T-helper 1 cell treated with Interleukin-12 subunit alpha and Interleukin-12 subunit beta and Interleukin-4 antibody, amounts not matched to agents 30 μg/mL and 1 μg/mL, for 36 hours (primary cell): ENCODE measurements around the gene TBL3.
A peak's percentile ranks its signal among the peaks of the same experiment; 100 is the strongest.
"Not testable (repeated sequence)": the region's sequence is repeated elsewhere in the genome, so short reads cannot be mapped to it uniquely, and the experiment has no call there.

Source experiments
- H3K27ac Mint-ChIP-seq: one replicate; pipeline ENCODE4 v1.8.0; 2021; ENCODE audit warnings: mild to moderate bottlenecking, mixed read lengths
- H3K27me3 Mint-ChIP-seq: one replicate; pipeline ENCODE4 v1.8.0; 2021; ENCODE audit warnings: low read depth, mixed read lengths
- H3K36me3 Mint-ChIP-seq: one replicate; pipeline ENCODE4 v1.8.0; 2021; ENCODE audit warnings: low read depth, mixed read lengths
- H3K4me1 Mint-ChIP-seq: one replicate; pipeline ENCODE4 v1.8.0; 2021; ENCODE audit warnings: low read depth, mixed read lengths
- H3K4me3 Mint-ChIP-seq: one replicate; pipeline ENCODE4 v1.8.0; 2021; ENCODE audit warnings: mild to moderate bottlenecking, moderate library complexity, mixed read lengths
- H3K9me3 Mint-ChIP-seq: one replicate; pipeline ENCODE4 v1.8.0; 2021; ENCODE audit warnings: mixed read lengths

TBL3 gene

DNA sequence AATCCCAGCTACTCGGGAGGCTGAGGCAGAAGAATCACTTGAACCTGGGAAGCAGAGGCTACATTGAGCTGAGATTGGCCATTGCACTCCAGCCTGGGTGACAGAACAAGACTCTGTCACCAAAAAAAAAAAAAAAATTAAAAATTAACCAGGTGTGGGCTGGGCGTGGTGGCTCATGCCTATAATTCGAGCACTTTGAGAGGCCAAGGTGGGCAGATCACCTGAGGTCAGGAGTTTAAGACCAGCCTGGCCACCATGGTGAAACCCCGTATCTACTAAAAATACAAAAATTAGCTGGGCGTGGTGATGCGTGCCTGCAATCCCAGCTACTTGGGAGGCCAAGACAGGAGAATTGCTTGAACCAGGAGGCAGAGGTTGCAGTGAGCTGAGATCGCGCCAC is 32.0 kb upstream of the TBL3 start:
- not testable (repeated sequence) for H3K27ac Mint-ChIP-seq, H3K27me3 Mint-ChIP-seq

DNA sequence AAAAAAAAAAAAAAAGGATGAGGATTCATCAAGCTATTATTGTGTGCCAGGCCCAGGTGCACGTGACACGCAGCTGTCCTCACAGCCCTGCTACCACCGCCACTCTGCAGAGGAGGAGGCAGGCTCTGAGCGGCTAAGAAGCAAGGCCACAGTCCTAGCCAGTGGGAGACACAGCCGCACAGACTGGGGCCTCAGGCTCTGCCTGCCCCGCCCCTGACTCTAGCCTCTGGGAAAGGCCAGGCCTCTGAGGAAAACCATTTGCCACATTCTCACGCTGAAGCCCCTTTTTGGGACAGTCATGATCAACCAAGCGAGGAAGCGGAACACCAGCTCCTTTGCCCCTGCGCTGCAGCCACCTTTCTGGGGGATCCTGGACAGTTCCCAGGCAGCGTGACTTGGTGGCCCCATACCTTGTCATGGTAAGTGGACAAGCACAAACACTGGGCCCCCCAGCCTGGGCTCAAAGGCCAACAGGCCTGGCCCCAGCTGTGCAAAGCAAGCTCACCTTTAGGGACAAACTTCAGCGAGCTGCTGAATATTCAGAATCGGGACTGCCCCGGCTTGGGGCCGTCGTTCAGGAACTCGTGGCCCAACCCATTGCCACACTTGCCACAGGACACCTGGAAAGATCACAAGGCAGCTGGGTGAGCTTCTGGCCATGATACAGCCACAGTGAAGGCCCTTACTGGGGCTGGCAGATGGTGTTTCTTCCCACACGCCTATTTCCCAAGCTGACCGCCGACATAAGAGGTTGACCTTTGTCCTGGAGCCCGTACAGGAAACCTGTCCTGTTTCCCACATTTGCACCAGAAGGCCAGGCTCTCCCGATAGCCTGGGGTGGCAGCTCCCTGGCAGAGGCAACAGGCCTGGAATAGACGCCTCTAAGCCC is 31.3 kb upstream of the TBL3 start:
- no peak overlapping the region for H3K4me3 Mint-ChIP-seq
- peaks cover 7% of the 10 kb centered on the region for H3K36me3 Mint-ChIP-seq
- no peaks in the 10 kb centered on the region for H3K9me3 Mint-ChIP-seq
- H3K27ac Mint-ChIP-seq = no peak overlapping the region
- peaks cover 17% of the 10 kb centered on the region for H3K4me1 Mint-ChIP-seq
- H3K27me3 Mint-ChIP-seq = no peaks in the 10 kb centered on the region

More for the DNA sequence above, 32.0 kb upstream of the TBL3 start:
- H3K36me3 Mint-ChIP-seq, H3K9me3 Mint-ChIP-seq, H3K4me3 Mint-ChIP-seq: not testable (repeated sequence)
- H3K4me1 Mint-ChIP-seq = peaks cover 17% of the 10 kb centered on the region

DNA sequence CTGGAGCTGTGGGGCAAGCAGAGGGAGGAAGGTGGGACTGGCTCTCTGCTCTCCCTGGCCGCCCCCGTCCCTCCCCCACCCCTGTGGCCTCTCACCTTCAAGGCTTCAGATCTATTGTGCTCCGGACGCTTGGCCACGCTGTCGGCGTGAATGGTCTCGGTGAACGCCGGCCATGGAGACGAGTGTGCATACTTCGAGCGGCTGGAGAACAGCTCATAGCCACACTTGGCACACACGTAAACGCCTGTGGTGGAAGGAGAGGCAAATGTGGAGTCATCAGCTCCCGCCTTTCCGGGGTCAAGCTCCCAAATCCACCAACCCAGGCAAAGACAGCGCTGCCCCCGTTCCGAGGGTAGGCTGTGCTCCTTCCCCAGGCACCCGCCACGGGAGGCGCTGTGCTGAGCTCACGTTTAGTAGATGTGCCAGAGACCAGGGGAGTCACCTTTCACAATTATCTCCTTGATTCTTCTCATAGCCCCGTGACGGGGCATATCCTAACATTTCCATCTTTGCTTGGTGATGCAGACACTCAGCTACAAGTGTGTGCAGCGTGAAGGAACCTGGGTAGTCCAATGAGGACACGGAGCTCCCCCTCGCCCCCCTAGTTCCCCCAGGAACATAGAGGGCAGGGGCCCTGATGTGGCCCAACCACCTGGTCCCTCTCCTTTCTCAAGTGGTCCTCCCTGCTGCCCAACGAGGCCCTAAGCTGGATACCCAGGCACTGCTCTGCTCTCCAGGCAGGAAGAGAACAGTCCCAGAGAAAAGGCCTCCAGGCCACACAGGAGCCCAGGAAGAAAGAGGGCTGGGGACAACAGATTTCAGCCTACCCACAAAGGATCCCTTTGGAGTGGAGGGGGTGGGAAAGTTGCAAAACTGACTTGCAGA is 30.4 kb upstream of the TBL3 start:
- peaks cover 7% of the 10 kb centered on the region for H3K36me3 Mint-ChIP-seq
- peak overlapping the region; percentile 84 for H3K4me3 Mint-ChIP-seq
- H3K27ac Mint-ChIP-seq = no peak overlapping the region
- H3K9me3 Mint-ChIP-seq = no peaks in the 10 kb centered on the region
- peaks cover 17% of the 10 kb centered on the region for H3K4me1 Mint-ChIP-seq
- no peaks in the 10 kb centered on the region for H3K27me3 Mint-ChIP-seq

DNA sequence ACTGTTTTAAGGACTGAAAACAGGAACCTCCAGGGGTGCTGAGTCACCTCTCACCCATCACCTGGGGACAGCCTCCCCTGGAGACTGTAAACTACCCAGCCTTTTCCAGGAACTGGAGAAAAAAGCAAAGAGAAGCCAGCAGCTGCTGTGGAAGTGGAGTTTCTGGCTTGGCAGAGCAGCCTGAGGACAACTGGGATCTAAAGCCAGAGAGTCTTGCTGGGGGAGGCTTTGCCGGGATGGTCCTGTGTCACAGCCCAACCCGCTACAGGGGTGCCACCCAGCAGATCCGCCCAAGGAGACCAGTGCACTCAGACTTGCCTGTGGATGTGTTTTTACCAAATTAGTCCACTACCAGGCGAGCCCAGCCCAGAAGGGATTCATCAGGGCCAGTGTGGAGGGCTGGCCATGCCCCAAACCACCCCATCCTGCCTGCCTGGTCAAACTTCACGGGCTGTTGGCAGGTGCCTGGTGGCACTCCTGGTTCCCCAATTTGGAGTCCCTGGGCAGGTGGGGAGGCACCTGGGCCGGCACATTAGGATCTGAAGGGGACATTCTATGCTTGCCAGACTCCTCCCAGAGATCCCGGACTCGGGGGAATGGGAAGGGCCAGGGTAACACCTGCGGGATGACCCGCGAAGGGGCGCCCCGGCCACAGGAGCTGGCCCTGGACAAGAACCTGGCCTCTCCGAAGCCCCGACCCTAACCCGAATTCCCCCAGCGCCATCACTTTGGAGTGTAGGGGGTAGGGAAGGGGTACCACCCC is 29.6 kb upstream of the TBL3 start:
- H3K4me1 Mint-ChIP-seq = peaks cover 17% of the 10 kb centered on the region
- peaks cover 7% of the 10 kb centered on the region for H3K36me3 Mint-ChIP-seq
- H3K4me3 Mint-ChIP-seq = peak overlapping the region; percentile 84
- H3K27ac Mint-ChIP-seq = peak overlapping the region; percentile 80
- H3K27me3 Mint-ChIP-seq = no peaks in the 10 kb centered on the region
- H3K9me3 Mint-ChIP-seq = no peaks in the 10 kb centered on the region

DNA sequence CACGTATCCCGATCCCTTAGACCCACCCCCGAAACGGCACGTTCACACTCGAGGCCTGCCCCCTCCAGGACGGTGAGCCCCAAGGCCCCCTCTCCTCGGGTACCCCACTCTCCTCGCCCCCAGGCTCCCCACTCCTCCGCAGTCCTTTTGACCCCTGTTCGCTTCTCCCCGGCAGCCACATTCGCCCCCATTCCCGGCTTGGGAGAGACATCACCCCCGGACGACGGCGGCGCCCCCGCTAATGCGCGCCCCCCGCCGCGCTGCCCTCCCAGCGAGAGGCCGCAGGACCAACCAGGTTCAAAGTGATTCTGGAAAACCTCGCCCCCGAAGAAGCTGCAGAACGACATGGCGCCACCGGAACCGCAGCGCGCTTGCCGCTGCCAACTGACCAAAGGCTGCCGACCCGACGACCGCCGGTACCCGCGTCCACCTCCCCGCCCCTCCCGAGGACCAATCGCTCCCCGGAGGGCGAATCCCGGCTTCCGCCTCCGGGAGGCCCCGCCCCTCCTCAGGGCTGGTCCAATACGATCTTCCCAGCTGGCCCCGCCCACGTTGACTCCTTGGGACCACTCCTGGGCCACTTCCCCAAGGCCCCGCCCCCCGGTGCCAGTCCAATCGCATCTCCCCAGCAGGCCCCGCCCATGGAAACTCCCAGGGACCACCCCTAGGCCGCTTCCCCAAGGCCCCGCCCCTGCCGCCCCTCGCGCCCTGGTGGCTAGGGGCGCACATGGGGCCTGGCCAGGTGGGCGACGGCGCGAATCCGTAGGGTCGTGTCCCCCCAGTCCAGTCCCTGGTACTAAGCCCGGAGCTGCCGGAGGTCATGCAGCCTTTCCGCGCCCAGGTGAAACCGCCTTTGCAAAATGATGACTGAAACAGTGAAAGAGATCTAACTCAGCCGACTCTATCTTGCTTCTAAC is 28.8 kb upstream of the TBL3 start, which contains the start of gene MSRB1:
Gene MSRB1, minus strand, starts transcription at position 390 of the 917 bp plus-strand sequence. Its CDS starts 43 bp downstream, at position 347.
- H3K4me3 Mint-ChIP-seq = peak within 1 kb of the TSS; percentile 84
- H3K27me3 Mint-ChIP-seq = no peaks in the 10 kb centered on the region
- peaks cover 17% of the 10 kb centered on the region for H3K4me1 Mint-ChIP-seq
- no peaks in the 10 kb centered on the region for H3K9me3 Mint-ChIP-seq
- peaks cover 5% of the 10 kb centered on the region for H3K36me3 Mint-ChIP-seq
- peak within 1 kb of the TSS; percentile 80 for H3K27ac Mint-ChIP-seq

DNA sequence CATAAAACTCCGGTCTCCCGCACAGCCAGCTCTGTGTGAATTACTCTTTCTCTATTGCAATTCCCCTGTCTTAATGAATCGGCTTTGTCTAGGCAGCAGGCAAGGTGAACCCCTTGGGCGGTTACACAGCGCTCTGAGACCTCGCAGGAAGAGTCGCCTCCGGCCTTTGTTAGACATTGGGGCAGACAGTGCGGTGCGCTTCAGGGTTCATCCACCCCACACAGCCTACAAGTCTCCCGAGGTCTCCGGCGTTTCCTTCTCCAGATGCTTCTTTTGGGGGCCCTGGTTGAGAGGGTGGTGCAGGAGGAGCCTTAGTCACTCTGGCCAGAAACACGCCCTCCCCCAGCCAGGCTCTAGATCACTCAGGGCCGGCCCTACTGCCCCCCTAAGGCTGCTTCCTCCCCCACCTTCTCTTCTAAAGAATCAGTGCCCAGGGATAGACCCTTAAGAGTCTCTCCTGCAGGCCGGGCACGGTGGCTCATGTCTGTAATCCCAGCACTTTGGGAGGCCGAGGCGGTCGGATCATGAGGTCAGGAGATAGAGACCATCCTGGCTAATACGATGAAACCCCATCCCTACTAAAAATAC is 27.1 kb upstream of the TBL3 start:
- Mint-ChIP-seq H3K27ac (peak overlapping the region; percentile 80), H3K4me1 (peaks cover 17% of the 10 kb centered on the region), H3K9me3 (no peaks in the 10 kb centered on the region), H3K36me3 (peaks cover 1% of the 10 kb centered on the region), H3K4me3 (peak overlapping the region; percentile 84), H3K27me3 (no peaks in the 10 kb centered on the region)

DNA sequence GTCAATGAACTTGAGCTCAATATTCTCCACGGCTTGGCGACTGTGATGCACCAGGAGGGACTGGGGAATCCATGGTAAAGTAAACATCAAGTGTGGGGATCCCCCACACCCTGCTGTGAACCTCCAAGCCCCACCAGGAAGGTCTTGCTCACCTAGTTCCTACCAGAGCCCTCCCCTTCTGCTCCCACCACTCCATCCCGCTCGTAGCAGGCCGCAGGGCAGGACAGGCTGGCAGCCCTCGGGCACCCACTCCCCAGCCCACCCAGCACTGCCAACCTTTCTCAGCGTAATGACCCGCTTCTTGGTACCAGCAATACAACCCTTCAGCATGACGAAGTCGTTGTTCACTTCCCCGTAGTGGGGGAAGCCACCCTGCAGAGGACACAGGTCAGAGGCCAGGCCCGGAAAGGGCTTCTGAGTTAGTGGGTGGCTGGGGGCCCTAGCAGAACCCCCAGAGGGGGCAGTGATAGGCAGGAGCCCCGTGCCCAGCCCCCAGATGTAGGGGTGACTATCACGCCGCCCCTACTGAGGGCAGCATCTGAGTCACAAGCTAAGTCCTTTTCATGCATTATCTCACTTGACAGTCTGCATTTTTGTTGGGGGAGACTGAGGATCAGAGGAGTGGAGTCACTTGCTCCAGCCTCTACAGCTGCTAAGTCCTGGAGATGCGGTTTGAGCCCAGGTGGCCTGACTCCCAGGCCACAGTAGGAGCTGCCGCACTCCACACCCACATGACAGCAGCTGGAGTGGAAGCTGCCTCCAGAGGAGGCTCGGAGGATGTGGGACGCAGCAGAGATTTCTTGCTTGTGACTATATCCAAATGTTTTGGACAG is 26.1 kb upstream of the TBL3 start:
- H3K36me3 Mint-ChIP-seq = peaks cover 1% of the 10 kb centered on the region
- H3K9me3 Mint-ChIP-seq = no peaks in the 10 kb centered on the region
- H3K4me1 Mint-ChIP-seq = peaks cover 17% of the 10 kb centered on the region
- no peaks in the 10 kb centered on the region for H3K27me3 Mint-ChIP-seq
- H3K27ac Mint-ChIP-seq = no peak overlapping the region
- no peak overlapping the region for H3K4me3 Mint-ChIP-seq

DNA sequence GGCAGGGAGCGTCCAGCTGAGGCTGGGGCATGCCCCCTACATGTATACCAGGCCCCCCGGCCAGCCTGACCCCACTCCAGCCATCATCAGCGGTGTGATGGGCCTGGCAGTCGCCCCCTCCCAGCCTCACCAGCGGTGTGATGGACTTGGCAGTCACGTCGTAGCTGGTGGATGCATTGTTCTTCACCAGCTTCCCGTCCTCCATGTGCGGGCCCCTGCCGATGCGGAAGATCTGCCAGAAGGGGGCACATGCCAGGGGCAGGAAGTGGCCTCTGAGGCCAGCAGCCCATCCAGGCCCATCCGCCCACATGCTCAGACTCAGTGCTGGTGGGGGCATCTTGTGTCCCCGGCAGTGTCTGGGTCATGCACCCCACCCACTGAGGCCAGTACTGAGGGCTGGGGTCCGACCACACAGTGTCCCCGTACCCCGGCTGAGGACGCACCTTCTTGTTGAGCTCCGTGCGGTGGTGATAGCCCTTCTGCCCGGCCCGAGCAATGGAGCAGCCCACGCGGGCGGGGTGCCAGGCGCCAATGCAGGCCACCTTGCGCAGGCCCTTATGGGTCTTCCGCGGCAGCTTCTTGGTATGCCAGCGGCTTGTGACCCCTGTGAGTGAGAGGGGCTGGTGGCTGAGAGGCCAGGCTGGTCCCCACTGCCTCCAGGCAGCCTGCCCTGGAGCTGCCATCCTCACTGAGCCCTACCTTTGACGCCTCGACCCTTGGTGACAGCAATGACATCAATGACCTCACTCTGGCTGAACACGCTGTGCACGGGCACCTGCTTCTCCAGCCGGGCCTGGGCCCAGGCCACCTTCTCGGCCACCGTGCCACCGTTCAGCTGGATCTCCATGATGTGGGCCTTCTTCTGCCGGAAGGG is 25.1 kb upstream of the TBL3 start:
- Mint-ChIP-seq H3K36me3 (no peaks in the 10 kb centered on the region), H3K4me1 (peaks cover 11% of the 10 kb centered on the region)

DNA sequence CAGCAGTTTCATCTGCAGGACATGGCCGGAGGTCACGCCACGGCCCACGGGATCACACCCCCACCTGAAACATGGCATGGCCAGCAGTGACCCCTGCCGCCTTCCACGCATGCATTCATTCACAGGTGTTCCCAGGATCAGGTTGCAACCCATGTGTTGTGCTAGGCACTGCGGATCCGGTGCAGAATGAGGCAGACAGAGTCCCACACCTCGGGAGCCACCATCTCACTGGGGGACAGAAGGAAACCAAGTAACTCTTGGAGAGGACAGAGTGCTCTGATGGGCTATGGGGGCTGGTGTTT is 24.5 kb upstream of the TBL3 start:
- Mint-ChIP-seq H3K9me3 (no peaks in the 10 kb centered on the region), H3K27ac (no peak overlapping the region), H3K27me3 (peaks cover 2% of the 10 kb centered on the region), H3K36me3 (no peaks in the 10 kb centered on the region), H3K4me1 (peaks cover 6% of the 10 kb centered on the region), H3K4me3 (no peak overlapping the region)

More for the DNA sequence above, 25.1 kb upstream of the TBL3 start:
- no peak overlapping the region for H3K4me3 Mint-ChIP-seq
- H3K27me3 Mint-ChIP-seq = no peaks in the 10 kb centered on the region
- no peak overlapping the region for H3K27ac Mint-ChIP-seq
- no peaks in the 10 kb centered on the region for H3K9me3 Mint-ChIP-seq

DNA sequence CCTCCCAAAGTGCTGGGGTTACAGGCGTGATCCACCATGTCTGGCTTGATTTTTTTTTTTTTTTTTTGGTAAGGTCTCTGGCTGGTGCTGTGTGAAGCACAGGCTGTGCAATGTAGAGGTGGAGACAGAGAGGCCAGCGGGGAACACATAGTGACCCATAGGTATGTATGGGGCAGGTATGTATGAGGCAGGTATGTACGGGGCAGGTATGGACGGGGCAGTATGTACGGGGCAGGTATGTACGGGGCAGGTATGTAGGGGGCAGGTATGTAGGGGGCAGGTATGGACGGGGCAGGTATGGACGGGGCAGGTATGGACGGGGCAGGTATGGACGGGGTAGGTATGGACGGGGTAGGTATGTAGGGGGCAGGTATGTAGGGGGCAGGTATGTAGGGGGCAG is 22.3 kb upstream of the TBL3 start:
- H3K4me3 Mint-ChIP-seq = no peak overlapping the region

DNA sequence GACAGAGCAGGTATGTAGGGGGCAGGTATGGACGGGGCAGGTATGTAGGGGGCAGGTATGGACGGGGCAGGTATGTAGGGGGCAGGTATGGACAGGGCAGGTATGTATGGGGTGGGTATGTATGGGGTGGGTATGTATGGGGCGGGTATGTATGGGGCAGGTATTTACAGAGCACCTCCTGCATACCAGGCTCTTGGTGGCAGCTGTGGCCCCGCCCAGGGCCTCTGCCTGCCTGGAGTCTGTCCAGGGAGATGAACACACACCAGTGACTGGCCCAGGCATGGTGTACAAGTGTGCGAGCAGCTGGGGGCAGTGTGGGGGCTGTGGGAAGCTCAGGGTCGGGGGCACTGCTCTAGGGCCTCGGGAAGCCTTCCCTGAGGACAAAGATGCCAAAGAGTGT is 21.8 kb upstream of the TBL3 start:
- no peaks in the 10 kb centered on the region for H3K4me1 Mint-ChIP-seq
- no peak overlapping the region for H3K4me3 Mint-ChIP-seq
- H3K27ac Mint-ChIP-seq = no peak overlapping the region
- H3K27me3 Mint-ChIP-seq = peaks cover 7% of the 10 kb centered on the region
- no peaks in the 10 kb centered on the region for H3K9me3 Mint-ChIP-seq
- no peaks in the 10 kb centered on the region for H3K36me3 Mint-ChIP-seq

More for the DNA sequence above, 22.3 kb upstream of the TBL3 start:
- Mint-ChIP-seq H3K9me3 (no peaks in the 10 kb centered on the region), H3K27me3 (peaks cover 7% of the 10 kb centered on the region), H3K4me1 (peaks cover under 1% of the 10 kb centered on the region), H3K27ac (no peak overlapping the region), H3K36me3 (no peaks in the 10 kb centered on the region)

DNA sequence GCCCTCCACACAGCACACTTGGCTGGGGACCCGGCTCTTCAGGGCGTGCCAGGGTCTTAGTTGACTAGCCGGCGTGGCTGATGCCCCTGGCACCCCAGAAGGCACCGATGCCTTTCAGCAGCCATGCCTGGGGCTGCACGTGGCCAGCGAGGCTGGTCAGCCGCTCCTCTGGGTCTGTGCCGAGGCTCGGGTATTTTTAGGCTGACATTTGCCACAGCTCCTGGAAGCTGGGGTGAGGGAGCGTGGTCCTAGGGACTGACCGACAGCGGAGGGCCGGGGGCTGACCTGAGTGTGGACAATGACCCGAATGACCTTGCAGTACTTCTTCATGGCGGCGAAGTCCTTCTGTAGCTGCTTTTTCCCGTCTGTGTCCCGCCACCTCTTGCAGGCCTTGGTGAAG is 21.3 kb upstream of the TBL3 start:
- Mint-ChIP-seq H3K27ac (no peak overlapping the region), H3K4me3 (no peak overlapping the region), H3K4me1 (no peaks in the 10 kb centered on the region), H3K27me3 (peaks cover 7% of the 10 kb centered on the region), H3K9me3 (no peaks in the 10 kb centered on the region), H3K36me3 (no peaks in the 10 kb centered on the region)
